Activated B cell treated with CpG ODN at 0.5 μM for 24 hours (primary cell): ENCODE measurements around the gene AASDHPPT. TPM values are rescaled to one million over a fixed set of nuclear protein-coding genes. Genes with fewer than 3 reads are reported as not detected.

Experiments used
- ATAC-seq: fragments of 200-7000 bp; cut with Tn5 transposase; one replicate; pipeline ENCODE4 v1.10.0; 2021; ENCODE audit warnings: low read depth, mild to moderate bottlenecking, moderate library complexity
- CTCF ChIA-PET: fragments of 350-600 bp; sonication (Branson Sonifier 250); formaldehyde crosslinking; loops from one replicate; lab custom pipeline; 2021; ENCODE audit warnings: antibody characterized with exemption; lab: Charles Lee
- POLR2A ChIA-PET: fragments of 350-600 bp; sonication (Branson Sonifier 250); formaldehyde crosslinking; loops from one replicate; lab custom pipeline; 2021; ENCODE audit warnings: antibody characterized with exemption; lab: Charles Lee
- DNase-seq: peaks from one replicate; pipeline ENCODE4 v3.0.0; 2022
- H3K27ac Mint-ChIP-seq: one replicate; pipeline ENCODE4 v1.8.0; 2020; ENCODE audit warnings: mixed read lengths
- H3K27me3 Mint-ChIP-seq: one replicate; pipeline ENCODE4 v1.8.0; 2021; ENCODE audit warnings: mixed read lengths
- H3K36me3 Mint-ChIP-seq: one replicate; pipeline ENCODE4 v1.8.0; 2021; ENCODE audit warnings: low read depth, mixed read lengths
- H3K4me1 Mint-ChIP-seq: one replicate; pipeline ENCODE4 v1.8.0; 2021; ENCODE audit warnings: mixed read lengths
- H3K4me3 Mint-ChIP-seq: one replicate; pipeline ENCODE4 v1.8.0; 2020; ENCODE audit warnings: mild to moderate bottlenecking, mixed read lengths
- H3K9me3 Mint-ChIP-seq: one replicate; pipeline ENCODE4 v1.8.0; 2020; ENCODE audit warnings: mixed read lengths
- intact Hi-C: fragments of 100-400 bp; cut with micrococcal nuclease; formaldehyde crosslinking; loops from one replicate; pipeline ENCODE4 v1.15.1; 2024
- total RNA-seq: library from RNA; stranded (reverse); gene quantifications from 2 replicates; pipeline ENCODE4 v1.2.3, GENCODE V29; 2022
- TF ChIP-seq, protein P1 (sequence below): fragments of 200-600 bp; IDR thresholded peaks from one replicate; pipeline ENCODE4 v1.8.0; 2022; ENCODE audit warnings: antibody characterized with exemption, mild to moderate bottlenecking

Gene AASDHPPT
- total RNA-seq, 1 donor from 2014 or later = 29.6 TPM

DNA sequence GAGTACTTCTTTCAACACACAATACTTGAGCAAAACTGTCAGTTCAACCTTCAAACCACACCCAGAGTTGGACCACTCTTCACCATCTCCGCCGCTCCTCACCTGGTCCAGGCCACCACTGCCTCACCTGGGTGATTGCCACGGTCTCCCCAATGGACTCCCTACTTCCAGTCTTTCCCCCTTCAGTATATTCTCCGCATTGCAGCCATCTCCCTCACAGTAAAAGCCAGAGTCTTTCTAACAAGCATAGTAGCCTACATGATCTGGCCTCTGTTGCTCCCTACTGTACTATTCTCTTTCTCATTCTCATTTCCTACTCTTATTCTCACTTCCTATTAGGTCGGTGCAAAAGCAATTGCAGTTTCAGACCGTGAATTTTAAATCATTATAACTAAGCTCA is 28.5 kb downstream of the AASDHPPT start:
- no peaks in the 10 kb centered on the region for H3K36me3 Mint-ChIP-seq
- intact Hi-C loops = no loop called here
- no peak overlapping the region for H3K4me3 Mint-ChIP-seq
- H3K4me1 Mint-ChIP-seq = no peaks in the 10 kb centered on the region
- TF ChIP-seq, protein P1, sequence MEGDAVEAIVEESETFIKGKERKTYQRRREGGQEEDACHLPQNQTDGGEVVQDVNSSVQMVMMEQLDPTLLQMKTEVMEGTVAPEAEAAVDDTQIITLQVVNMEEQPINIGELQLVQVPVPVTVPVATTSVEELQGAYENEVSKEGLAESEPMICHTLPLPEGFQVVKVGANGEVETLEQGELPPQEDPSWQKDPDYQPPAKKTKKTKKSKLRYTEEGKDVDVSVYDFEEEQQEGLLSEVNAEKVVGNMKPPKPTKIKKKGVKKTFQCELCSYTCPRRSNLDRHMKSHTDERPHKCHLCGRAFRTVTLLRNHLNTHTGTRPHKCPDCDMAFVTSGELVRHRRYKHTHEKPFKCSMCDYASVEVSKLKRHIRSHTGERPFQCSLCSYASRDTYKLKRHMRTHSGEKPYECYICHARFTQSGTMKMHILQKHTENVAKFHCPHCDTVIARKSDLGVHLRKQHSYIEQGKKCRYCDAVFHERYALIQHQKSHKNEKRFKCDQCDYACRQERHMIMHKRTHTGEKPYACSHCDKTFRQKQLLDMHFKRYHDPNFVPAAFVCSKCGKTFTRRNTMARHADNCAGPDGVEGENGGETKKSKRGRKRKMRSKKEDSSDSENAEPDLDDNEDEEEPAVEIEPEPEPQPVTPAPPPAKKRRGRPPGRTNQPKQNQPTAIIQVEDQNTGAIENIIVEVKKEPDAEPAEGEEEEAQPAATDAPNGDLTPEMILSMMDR = no peak
- POLR2A ChIA-PET = no interaction called here
- no peak overlapping the region for H3K27ac Mint-ChIP-seq
- DNase-seq (no peak), ATAC-seq (no peak)
- no peaks in the 10 kb centered on the region for H3K27me3 Mint-ChIP-seq
- H3K9me3 Mint-ChIP-seq = peaks cover 2% of the 10 kb centered on the region
- CTCF ChIA-PET = no interaction called here

DNA sequence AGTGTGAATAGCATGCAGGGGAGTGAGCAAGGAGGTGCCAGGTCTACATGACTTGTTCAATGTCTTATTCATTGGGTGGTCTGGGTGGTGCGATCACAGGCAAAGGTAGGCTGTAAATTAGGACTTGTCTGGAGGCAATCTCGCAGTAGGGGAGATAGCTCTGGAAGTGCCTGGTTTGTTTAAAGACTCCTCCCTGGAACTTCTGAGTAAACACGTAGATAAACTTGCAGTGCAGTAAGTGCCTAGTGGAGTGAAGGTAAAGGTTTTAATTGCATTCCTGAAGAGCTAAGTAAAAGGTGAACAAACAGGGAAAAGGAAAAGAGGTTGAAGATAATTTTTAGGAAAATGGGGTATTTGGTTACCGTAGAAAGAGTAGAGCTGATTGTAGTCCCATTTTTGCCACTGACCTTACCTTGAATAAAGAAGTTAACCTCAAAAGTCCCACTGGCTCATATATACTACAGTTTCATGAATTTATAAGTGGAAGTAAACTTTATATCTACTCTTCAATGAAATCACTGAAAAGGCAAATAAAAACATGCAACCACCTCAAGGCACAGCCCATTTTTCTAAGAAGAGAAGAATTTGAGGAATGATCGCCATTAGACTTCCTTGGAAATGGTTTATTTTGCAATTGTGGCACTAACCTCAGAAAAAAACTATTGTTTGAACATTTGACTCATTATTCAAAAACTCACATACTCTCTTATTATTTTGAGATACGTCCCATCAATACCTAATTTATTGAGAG is 44.3 kb downstream of the AASDHPPT start:
- Mint-ChIP-seq H3K27me3 (peaks cover 7% of the 10 kb centered on the region), H3K27ac (no peak overlapping the region), H3K4me1 (no peaks in the 10 kb centered on the region), H3K9me3 (no peaks in the 10 kb centered on the region), H3K4me3 (no peak overlapping the region), H3K36me3 (no peaks in the 10 kb centered on the region)
- DNase-seq = no peak
- ChIA-PET POLR2A (no interaction called here), CTCF (no interaction called here)
- intact Hi-C loops = no loop called here
- TF ChIP-seq, protein P1 = no peak
- no peak for ATAC-seq

DNA sequence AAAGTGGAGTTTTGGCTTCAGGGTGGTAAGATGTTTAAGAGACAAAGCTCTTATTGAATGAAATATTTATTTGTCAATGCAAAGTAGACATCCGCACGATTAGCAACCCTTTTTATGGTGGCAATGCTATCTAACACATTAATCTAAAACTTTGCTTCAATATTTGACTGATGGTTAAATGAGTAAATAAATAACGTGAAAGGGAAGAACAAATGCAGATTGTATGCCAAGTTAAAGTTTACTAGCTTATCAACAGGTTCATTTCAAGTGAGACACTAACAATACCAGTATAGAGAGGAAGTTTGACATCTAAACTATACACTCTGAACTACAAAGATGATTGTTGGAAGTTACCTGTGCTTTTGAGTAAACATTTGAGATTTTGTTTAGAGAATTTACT is 50.1 kb downstream of the AASDHPPT start:
- DNase-seq (no peak), ATAC-seq (no peak)
- H3K4me3 Mint-ChIP-seq = no peak overlapping the region
- H3K9me3 Mint-ChIP-seq = no peaks in the 10 kb centered on the region
- TF ChIP-seq, protein P1 = no peak
- peaks cover 10% of the 10 kb centered on the region for H3K27me3 Mint-ChIP-seq
- ChIA-PET POLR2A (no interaction called here), CTCF (no interaction called here)
- intact Hi-C loops = no loop called here
- no peaks in the 10 kb centered on the region for H3K36me3 Mint-ChIP-seq
- no peak overlapping the region for H3K27ac Mint-ChIP-seq
- H3K4me1 Mint-ChIP-seq = no peaks in the 10 kb centered on the region

- peaks cover 10% of the 10 kb centered on the region for H3K27me3 Mint-ChIP-seq
- no peak overlapping the region for H3K27ac Mint-ChIP-seq
- H3K4me1 Mint-ChIP-seq = no peaks in the 10 kb centered on the region
- ATAC-seq (no peak), DNase-seq (no peak)
- TF ChIP-seq, protein P1 = no peak
- POLR2A ChIA-PET = no interaction called here
- CTCF ChIA-PET = no interaction called here
- H3K4me3 Mint-ChIP-seq = no peak overlapping the region
- intact Hi-C loops = no loop called here
- H3K9me3 Mint-ChIP-seq = no peaks in the 10 kb centered on the region
- no peaks in the 10 kb centered on the region for H3K36me3 Mint-ChIP-seq
These were observed 51.3 kb downstream of the AASDHPPT start for GRCh38 chr11:106128740-106129139.

- H3K4me3 Mint-ChIP-seq = no peak overlapping the region
- intact Hi-C loops = no loop called here
- CTCF ChIA-PET = no interaction called here
These were observed 54.5 kb downstream of the AASDHPPT start for GRCh38 chr11:106131998-106132397.

More at GRCh38 chr11:106131998-106132397, 54.5 kb downstream of the AASDHPPT start:
- Mint-ChIP-seq H3K36me3 (no peaks in the 10 kb centered on the region), H3K27ac (no peak overlapping the region), H3K9me3 (no peaks in the 10 kb centered on the region), H3K27me3 (peaks cover 10% of the 10 kb centered on the region), H3K4me1 (no peaks in the 10 kb centered on the region)
- ATAC-seq = no peak
- TF ChIP-seq, protein P1 = no peak
- no peak for DNase-seq
- POLR2A ChIA-PET = no interaction called here
